GM15510 (cell line): ENCODE data around the gene ADCY7.

Experiments used
- POLR2A ChIP-seq: IDR thresholded peaks from 3 replicates; pipeline ENCODE4 v1.6.1; 2011; ENCODE audit warnings: borderline replicate concordance; ENCODE audit not compliant: insufficient read length; ENCODE audit errors: extremely low read depth

The ADCY7 gene

GRCh38 chr16:50293041-50293783 lies 26.9 kb downstream of the ADCY7 start:
- TF ChIP-seq POLR2A: no peak

DNA sequence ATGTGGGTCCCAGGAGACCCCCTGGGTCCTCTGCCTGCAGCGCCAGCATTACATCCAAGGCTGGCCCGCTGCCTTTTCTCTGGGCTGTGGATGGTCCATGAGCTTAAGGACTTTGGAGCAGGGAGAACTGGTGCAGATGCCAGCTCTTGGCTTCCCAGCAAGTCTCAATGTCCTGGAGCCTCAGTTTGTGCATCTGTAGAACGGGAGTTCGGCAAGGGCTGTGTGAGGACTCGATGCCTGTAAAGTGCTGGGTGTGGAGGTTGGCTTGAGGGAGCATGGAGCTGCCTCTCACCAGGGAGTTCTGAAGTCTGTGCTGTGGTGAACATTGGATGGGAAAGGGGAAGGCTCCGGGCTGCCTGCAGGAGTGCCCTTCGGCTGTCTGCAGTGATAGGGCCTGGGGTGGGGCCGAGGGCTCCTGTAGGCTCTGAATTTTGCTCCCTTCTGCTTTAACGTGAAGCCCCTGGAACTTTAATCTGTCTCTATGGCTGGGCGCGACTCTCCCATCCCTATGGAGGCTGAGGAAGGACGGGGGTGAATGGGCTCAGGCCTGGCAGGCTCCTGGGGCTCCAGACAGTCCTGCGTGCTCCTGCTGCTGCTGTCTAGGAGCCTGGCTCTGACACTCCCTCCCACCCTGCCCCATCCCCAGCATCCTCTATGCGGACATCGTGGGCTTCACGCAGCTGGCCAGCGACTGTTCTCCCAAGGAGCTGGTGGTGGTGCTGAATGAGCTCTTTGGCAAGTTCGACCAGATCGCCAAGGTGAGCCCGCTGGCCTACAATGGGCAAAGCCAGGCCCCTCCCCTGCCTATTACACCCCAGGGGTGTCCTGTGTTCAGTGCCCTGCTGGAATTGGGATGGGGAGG lies 27.9 kb downstream of the ADCY7 start:
- TF ChIP-seq POLR2A: no peak

- TF ChIP-seq POLR2A: no peak
Observed at GRCh38 chr16:50294955-50295354, 28.6 kb downstream of the ADCY7 start.

- no peak for TF ChIP-seq POLR2A
Observed at GRCh38 chr16:50295541-50296132, 29.3 kb downstream of the ADCY7 start.

GRCh38 chr16:50296807-50297206 lies 30.5 kb downstream of the ADCY7 start:
- no peak for TF ChIP-seq POLR2A

- no peak for TF ChIP-seq POLR2A
Observed at GRCh38 chr16:50297301-50298074, 31.1 kb downstream of the ADCY7 start.

DNA sequence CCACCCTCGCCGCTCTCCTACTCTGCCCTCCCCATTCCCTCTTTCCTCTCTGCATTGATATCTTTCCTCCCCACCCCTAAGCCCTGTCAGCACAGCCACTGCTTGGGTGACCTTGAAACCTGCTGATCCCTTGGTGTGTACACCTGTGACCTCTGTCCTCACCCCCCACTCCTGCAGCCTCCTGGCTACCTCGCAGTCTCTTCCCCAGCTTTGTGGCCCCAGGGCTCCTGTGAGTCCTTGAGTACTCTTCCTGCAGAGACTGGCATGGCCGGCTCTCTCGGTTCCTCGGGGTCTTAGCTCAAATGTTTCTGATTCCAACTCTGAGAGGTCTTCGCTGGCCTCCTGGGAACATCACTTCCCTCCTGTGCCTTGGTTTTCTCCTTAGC lies 31.7 kb downstream of the ADCY7 start:
- TF ChIP-seq POLR2A: no peak

- TF ChIP-seq POLR2A: no peak
Observed at GRCh38 chr16:50298591-50299507, 32.5 kb downstream of the ADCY7 start.

GRCh38 chr16:50299508-50300105 lies 33.3 kb downstream of the ADCY7 start:
- TF ChIP-seq POLR2A: no peak

GRCh38 chr16:50300942-50301625 lies 34.7 kb downstream of the ADCY7 start:
- no peak for TF ChIP-seq POLR2A

- no peak for TF ChIP-seq POLR2A
Observed at GRCh38 chr16:50301626-50302471, 35.5 kb downstream of the ADCY7 start.

DNA sequence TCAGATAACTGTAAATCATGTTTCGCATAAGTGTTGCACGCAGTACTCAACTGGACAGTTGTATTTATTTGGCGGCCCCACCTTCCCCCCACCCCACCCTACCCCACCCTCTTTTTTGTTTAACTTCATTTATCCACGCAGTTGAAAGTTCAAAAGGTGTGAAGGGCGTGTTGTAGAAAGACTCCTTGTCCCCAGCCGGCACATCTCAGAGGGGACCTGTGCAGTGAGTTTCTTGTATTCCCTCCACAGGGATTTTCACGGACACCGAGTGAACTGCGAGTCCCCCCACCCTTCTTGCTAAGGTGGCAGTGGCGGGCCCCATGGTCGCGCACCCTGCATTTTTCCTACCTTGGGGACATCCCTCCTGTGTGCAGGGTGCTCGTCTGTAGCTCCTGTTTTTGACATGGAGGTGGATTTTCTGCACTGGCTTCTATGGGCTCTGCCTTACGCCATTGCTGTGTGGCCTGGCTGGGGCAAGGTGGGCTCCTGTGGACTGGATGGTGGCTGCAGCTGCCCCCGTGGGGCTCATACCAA lies 36.2 kb downstream of the ADCY7 start:
- no peak for TF ChIP-seq POLR2A
